HTERT RPE-1 (cell line): ENCODE data around the gene TFAP2D.

ENCODE experiments used
- in situ Hi-C: fragments of 300-500 bp; cut with MboI; formaldehyde crosslinking; loops from 4 replicates; pipeline ENCODE4 v1.14.3; 2020; ENCODE audit warnings: low sequenced_read_pairs

The TFAP2D gene

DNA sequence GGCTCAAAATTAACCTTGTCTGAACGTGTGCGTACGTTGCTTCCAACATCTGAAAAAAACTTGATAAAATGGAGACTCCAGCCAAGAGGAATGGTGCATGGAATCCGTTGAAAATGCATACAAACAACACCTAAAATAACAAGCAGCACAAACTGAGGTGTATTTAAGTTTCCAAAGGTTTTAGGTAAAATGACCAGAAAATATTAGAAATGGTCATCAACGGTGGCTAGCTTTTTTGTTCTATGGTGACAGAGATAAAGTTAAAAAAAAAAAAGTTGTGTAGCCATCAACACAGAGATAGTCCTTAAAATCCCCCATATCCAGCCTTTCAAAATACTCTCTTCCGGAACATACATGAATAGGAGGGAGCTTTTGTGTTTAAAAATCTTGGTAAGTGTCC is 104.7 kb downstream of the TFAP2D start:
- in situ Hi-C loops, result no loop called here

DNA sequence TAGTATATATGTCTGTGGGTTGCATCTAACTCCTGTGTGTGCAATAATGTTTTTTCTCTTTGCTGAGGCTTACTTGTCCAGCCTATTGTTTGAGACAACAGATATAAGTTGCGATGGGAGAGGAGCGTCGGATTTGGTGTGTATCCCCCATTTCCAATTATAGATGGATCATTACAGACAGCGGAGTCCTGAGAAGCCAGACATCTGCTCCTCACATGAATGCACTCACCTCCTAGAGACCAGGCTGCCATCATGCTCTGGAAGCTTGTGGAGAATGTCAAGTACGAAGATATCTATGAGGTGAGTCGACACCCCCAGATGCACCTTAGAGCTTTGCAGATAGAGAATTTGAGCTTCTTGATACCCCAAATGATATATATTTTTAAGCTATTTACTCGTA is 105.3 kb downstream of the TFAP2D start, which contains the start of gene TFAP2B:
TSS of gene TFAP2B (plus strand) at position 199 of the 400 bp plus-strand sequence. CDS start at position 220, 21 bp downstream.
- in situ Hi-C loops, result no loop called here

DNA sequence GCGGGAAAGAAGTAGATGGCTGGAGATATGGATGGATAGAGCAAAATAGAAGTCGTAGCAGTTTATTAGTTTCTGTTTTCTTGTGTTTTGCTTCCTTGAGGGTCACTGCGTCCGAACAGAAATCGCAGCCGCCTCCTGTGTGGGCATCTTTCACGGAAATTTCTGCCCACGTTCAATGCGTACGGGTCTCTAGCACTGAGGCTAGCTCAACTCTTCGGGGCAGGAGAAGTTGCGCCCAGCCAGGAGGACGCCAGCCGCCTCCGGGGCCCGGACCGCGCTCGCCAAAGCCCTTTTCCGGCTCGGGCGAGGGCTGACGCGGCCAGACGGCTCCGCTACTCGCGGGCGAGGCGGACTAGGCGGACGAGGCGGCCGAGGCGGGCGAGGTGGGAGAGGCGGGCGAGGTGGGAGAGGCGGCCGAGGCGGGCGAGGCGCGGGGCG is 106.2 kb downstream of the TFAP2D start:
- in situ Hi-C loops, result no loop called here

DNA sequence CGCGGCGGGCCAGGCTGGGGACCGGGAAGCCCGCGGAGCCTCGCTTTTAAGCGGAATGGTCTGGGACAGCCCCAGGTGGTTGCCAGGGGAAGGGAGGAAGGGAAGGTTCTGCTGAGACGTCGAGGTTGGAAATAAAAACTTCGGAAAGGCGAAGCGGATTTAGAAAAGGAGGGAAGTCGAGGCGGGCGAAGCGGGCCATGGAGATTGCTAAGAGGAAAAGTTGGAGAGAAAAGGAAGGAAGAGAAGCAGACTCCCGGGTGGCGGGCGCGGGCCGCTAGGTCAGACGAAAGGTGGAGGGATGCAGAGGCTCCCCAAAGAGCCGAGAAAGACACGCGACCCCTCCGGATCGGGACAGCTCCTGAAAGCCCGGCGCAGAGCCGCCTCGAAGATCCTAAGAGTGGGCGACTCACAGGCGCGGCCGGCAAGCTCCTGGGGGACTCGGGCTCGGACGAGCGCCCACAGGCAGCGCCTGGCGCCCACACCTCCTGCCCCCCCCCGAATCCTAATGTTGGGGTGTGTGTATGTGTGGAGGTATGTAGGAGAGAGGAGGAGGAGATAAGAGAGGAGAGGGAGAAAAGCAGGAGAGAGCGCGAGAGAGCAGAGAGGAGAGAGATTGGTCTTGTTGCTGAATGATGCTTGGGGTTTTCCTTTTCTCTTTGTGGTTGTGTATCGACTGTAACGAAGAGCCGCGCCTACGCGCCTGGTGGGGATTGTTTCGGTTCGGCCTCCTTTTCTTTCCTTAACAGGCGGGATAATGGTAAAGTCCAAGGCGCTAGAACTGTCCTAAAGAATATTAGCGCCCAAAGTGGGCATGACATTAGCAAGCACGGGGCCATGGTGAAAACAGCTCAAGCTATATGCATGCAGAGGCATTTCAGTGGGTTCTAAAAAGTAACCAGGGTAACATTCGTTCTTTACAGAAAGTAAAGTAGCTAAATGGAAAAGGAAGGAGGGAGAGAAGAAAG is 106.9 kb downstream of the TFAP2D start:
- in situ Hi-C loops, result no loop called here

DNA sequence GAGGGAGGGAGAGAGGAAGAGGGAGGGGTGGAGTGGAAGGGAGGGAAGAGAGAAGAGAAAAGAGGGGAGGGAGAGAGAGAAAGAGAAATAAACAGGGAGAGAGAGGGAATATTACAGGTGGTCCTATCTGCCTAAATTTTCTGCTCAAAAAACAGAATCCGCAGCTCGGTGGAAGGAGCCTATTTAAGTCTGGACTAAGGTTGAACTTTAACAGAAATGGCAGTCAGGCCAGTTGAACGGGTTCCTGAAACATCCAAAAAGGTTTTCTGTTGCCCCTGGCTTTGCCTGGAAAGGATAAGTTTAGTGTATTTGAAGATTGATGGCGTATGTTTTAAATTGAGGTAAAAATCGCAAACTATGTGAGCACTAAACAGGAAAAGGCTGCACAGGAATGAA is 107.5 kb downstream of the TFAP2D start:
- in situ Hi-C loops, result no loop called here

DNA sequence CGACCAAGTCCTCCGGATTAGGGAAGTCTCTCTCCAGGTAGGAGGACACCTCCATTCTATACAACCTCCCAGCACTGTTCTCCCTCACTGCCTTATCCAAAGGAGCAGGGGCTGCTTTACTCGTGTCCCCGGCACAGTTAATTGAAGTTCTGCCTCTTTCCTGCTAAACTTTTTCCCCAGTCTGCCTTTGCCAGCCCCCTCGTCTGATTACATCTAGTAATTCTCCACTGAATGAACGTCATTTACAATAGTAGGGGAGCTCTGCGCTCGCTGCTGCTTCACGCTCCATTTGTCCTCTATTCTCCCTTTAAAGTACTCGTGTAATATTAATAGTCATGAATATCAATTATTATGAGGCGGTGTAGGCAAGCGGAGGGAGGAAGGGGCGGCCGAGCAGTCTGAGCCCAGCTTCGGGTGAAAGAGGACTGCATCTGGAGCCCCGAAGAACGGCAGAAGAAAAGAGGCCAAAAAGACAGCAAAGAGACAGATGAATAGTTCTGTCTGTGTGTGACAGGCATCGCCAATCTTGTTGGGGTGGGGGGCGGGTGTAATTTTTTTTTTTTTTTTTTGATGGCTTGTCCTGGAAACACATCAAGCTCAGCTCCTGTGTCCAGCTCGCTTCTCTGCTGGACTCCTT is 108.2 kb downstream of the TFAP2D start:
- in situ Hi-C loops, result no loop called here

DNA sequence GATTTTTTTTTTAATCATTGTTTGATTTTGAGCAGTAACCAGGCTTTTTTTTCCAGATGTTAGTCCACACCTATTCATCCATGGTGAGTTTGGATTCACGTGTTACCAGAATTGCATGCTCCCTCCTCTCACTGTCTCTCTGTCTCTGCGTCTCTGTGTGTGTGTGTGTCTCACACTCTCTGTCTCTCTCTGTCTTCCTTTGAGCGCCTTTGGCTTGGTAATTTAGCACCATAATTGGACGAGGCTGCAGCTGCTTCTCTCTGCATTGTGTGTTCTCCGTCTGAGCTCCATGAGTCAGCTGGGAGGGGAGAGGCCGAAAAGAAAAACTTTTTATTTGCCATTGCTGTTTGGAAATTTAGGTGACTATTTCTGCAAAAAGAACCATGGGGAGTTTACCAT is 108.8 kb downstream of the TFAP2D start:
- in situ Hi-C loops, result no loop called here
